Trophoblast cell (in vitro differentiated cells and primary cell): ENCODE measurements around the gene C2orf69.

ENCODE experiments used
- DNase-seq, 2 donors: peaks; one replicate each; pipeline ENCODE4 v3.0.0-alpha.2; 2016
- H2AFZ ChIP-seq: 2 replicates; pipeline ENCODE4 v1.6.1; 2013; ENCODE audit warnings: low read length, moderate library complexity, mild to moderate bottlenecking; ENCODE audit not compliant: insufficient read depth, poor library complexity
- H2AK5ac ChIP-seq: 2 replicates; pipeline ENCODE4 v1.6.1; 2013; ENCODE audit warnings: mild to moderate bottlenecking, low read length
- H2BK120ac ChIP-seq: 2 replicates; pipeline ENCODE4 v1.6.1; 2013; ENCODE audit warnings: low read length, mild to moderate bottlenecking, moderate library complexity; ENCODE audit not compliant: insufficient read depth, poor library complexity
- H2BK12ac ChIP-seq: 2 replicates; pipeline ENCODE4 v1.6.1; 2013; ENCODE audit warnings: mild to moderate bottlenecking, low read length, moderate library complexity
- H2BK5ac ChIP-seq: 2 replicates; pipeline ENCODE4 v1.6.1; 2013; ENCODE audit warnings: low read length, low read depth, moderate library complexity, mild to moderate bottlenecking; ENCODE audit not compliant: poor library complexity
- H3K14ac ChIP-seq: 2 replicates; pipeline ENCODE4 v1.6.1; 2013; ENCODE audit warnings: mild to moderate bottlenecking, low read length
- H3K18ac ChIP-seq: 2 replicates; pipeline ENCODE4 v1.6.1; 2013; ENCODE audit warnings: mild to moderate bottlenecking, low read length
- H3K23ac ChIP-seq: 2 replicates; pipeline ENCODE4 v1.6.1; 2013; ENCODE audit warnings: low read length
- H3K27ac ChIP-seq: 2 replicates; pipeline ENCODE4 v1.5.1; 2013; ENCODE audit warnings: low read depth, mild to moderate bottlenecking, inconsistent platforms, low read length, moderate library complexity
- H3K27me3 ChIP-seq: 2 replicates; pipeline ENCODE4 v1.6.1; 2013; ENCODE audit warnings: inconsistent platforms, mild to moderate bottlenecking, low read length, moderate library complexity; ENCODE audit not compliant: insufficient read depth
- H3K36me3 ChIP-seq, 2 experiments: 1 replicate in 1 of 2; 2 replicates in 1 of 2; pipeline ENCODE4 v1.6.1; 2013; ENCODE audit warnings: low read length in 2 of 2, mild to moderate bottlenecking in 2 of 2, moderate library complexity in 1 of 2; ENCODE audit not compliant: insufficient read depth in 2 of 2, control insufficient read depth in 1 of 2
- H3K4ac ChIP-seq: 2 replicates; pipeline ENCODE4 v1.6.1; 2013; ENCODE audit warnings: low read depth, mild to moderate bottlenecking, low read length, moderate library complexity
- H3K4me1 ChIP-seq, 2 experiments: 1 replicate in 1 of 2; 2 replicates in 1 of 2; pipeline ENCODE4 v1.6.1; 2013; ENCODE audit warnings: low read length in 2 of 2, mild to moderate bottlenecking in 2 of 2, moderate library complexity in 1 of 2; ENCODE audit not compliant: insufficient read depth in 2 of 2, control insufficient read depth in 1 of 2
- H3K4me2 ChIP-seq: 2 replicates; pipeline ENCODE4 v1.6.1; 2013; ENCODE audit warnings: inconsistent platforms, mild to moderate bottlenecking, low read length, moderate library complexity
- H3K4me3 ChIP-seq: 2 replicates; pipeline ENCODE4 v1.5.1; 2013; ENCODE audit warnings: mild to moderate bottlenecking, low read depth, low read length, inconsistent platforms
- H3K79me1 ChIP-seq: one replicate; pipeline ENCODE4 v1.6.1; 2013; ENCODE audit warnings: low read length
- H3K79me2 ChIP-seq: 2 replicates; pipeline ENCODE4 v1.6.1; 2013; ENCODE audit warnings: low read length, mild to moderate bottlenecking; ENCODE audit not compliant: control insufficient read depth, insufficient read depth, poor library complexity
- H3K9ac ChIP-seq: 2 replicates; pipeline ENCODE4 v1.6.1; 2013; ENCODE audit warnings: mild to moderate bottlenecking, low read length
- H3K9me3 ChIP-seq: 2 replicates; pipeline ENCODE4 v1.6.1; 2013; ENCODE audit warnings: low read depth, mild to moderate bottlenecking, control low read depth, inconsistent platforms, low read length; ENCODE audit not compliant: insufficient read depth
- H4K12ac ChIP-seq: 2 replicates; pipeline ENCODE4 v1.6.1; 2013; ENCODE audit warnings: low read depth, mild to moderate bottlenecking, low read length, moderate library complexity
- H4K8ac ChIP-seq: 2 replicates; pipeline ENCODE4 v1.6.1; 2013; ENCODE audit warnings: low read depth, mild to moderate bottlenecking, low read length, moderate library complexity
- H4K91ac ChIP-seq: one replicate; pipeline ENCODE4 v1.6.1; 2013; ENCODE audit warnings: low read depth, mild to moderate bottlenecking, low read length, moderate library complexity
- WGBS: extraction: QIAGEN DNeasy Blood & Tissue Kit; methylation state at CpG from one replicate; pipeline ENCODE4 v1.1.7; 2013; ENCODE audit warnings: missing lambda C conversion rate; ENCODE audit not compliant: insufficient read length, insufficient coverage; ENCODE audit errors: extremely low coverage; 5-methylcytosine and 5-hydroxymethylcytosine counted together

The C2orf69 gene

DNA sequence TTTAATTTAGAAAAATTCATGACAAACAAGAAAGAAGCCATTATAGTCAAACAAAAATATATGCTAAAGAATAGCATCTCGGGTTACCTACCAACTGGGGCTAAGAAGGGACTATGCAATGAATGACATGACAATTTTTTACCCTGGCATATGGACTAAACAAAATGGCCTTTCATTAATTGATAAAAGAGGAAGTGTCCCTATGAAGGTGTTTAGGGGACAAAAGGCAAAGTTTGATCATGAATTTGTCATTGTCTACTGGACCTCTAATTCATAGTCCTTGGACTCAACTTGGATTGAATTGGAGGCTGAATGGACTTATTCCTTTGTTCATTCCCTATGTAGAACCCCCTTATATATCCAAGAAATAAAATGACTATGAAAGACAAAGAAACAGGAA lies 57.0 kb downstream of the C2orf69 start:
- Histone ChIP-seq H2BK5ac (no peak overlapping the region), H4K12ac (no peak overlapping the region), H3K79me1 (no peaks in the 10 kb centered on the region), H3K36me3 (peaks cover 7 to 11% of the 10 kb centered on the region in 2 experiments), H3K79me2 (no peaks in the 10 kb centered on the region), H3K4me3 (no peak overlapping the region), H2BK12ac (no peak overlapping the region), H3K14ac (no peak overlapping the region), H3K4ac (no peak overlapping the region), H3K27ac (no peak overlapping the region), H4K91ac (no peak overlapping the region), H2AFZ (no peak overlapping the region), H3K23ac (no peak overlapping the region), H3K4me2 (no peak overlapping the region), H3K27me3 (no peaks in the 10 kb centered on the region), H2AK5ac (no peak overlapping the region), H2BK120ac (no peak overlapping the region), H3K18ac (no peak overlapping the region), H3K4me1 (no peaks in the 10 kb centered on the region), H3K9me3 (no peaks in the 10 kb centered on the region), H3K9ac (no peak overlapping the region), H4K8ac (no peak overlapping the region)
- no peak for DNase-seq
- WGBS: no CpG with 5 or more reads among the region's 1 CpG

DNA sequence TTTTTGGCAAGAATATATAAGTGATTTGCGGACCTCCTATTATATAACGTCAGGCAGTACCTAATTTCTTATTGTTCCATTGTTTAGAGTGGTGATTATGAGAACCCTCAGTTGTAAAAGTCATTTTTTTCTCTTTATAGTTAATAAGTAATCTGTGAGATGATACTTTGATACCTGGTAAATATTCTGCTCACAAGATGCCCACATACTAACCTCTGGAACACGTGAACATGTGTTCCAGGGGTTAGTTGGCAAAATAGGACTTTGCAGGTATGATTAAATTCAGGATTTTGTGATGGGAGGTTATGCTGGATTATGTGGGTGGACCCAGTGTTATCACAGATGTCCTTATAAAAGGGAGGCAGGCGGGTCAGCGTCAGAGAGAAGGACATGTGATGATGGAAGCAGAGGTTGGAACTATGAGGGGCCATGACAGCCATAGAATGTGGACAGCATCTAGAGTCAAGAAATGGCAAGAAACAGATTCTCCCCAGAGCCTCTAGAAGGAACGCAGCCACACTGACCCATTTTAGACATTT lies 61.1 kb downstream of the C2orf69 start:
- no peaks in the 10 kb centered on the region for H3K4me1 ChIP-seq
- no peak overlapping the region for H3K9ac ChIP-seq
- no peaks in the 10 kb centered on the region for H3K79me1 ChIP-seq
- no peak overlapping the region for H3K27ac ChIP-seq
- no peak overlapping the region for H3K4ac ChIP-seq
- no peak overlapping the region for H2BK5ac ChIP-seq
- H3K27me3 ChIP-seq: no peaks in the 10 kb centered on the region
- H3K4me3 ChIP-seq: no peak overlapping the region
- H3K23ac ChIP-seq: no peak overlapping the region
- no peak overlapping the region for H3K18ac ChIP-seq
- no peak overlapping the region for H4K12ac ChIP-seq
- no peak overlapping the region for H2BK120ac ChIP-seq
- DNase-seq: no peak
- H3K36me3 ChIP-seq: peaks cover 2% of the 10 kb centered on the region in 2 experiments
- no peaks in the 10 kb centered on the region for H3K79me2 ChIP-seq
- no peak overlapping the region for H4K91ac ChIP-seq
- H3K4me2 ChIP-seq: no peak overlapping the region
- no peak overlapping the region for H3K14ac ChIP-seq
- H2AFZ ChIP-seq: no peak overlapping the region
- no CpG with 5 or more reads among the region's 6 CpGs for WGBS
- H3K9me3 ChIP-seq: no peaks in the 10 kb centered on the region
- no peak overlapping the region for H2AK5ac ChIP-seq
- H4K8ac ChIP-seq: no peak overlapping the region
- H2BK12ac ChIP-seq: no peak overlapping the region

DNA sequence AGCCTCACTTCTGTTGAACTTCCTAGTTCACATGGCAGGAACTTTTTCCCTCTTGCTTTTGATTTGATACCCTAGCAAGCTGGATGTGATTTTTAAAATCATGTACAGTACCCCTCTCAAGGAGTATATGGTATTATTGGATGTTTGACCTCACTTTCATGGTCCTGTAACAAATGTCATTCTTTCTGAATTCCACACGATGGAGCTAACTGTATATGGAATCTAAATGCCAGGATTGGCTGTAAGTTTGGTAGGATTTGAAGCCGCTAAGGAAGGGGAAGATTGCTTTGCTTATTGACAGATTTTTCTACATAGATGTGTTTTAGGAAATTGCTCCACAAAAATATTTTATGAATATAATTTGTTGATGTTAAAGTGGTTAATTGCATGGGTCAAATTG lies 62.6 kb downstream of the C2orf69 start:
- H3K36me3 ChIP-seq: peaks cover 2% of the 10 kb centered on the region in 2 experiments
- no peak overlapping the region for H3K27ac ChIP-seq
- no peak overlapping the region for H2BK5ac ChIP-seq
- no peak overlapping the region for H2AFZ ChIP-seq
- no peak overlapping the region for H3K4me2 ChIP-seq
- no peaks in the 10 kb centered on the region for H3K4me1 ChIP-seq
- H4K12ac ChIP-seq: no peak overlapping the region
- H3K23ac ChIP-seq: no peak overlapping the region
- no peak overlapping the region for H4K91ac ChIP-seq
- no peaks in the 10 kb centered on the region for H3K79me1 ChIP-seq
- no peak overlapping the region for H3K4ac ChIP-seq
- H3K27me3 ChIP-seq: no peaks in the 10 kb centered on the region
- H3K18ac ChIP-seq: no peak overlapping the region
- no peaks in the 10 kb centered on the region for H3K9me3 ChIP-seq
- no peak overlapping the region for H4K8ac ChIP-seq
- H3K14ac ChIP-seq: no peak overlapping the region
- no peak overlapping the region for H2BK12ac ChIP-seq
- no peaks in the 10 kb centered on the region for H3K79me2 ChIP-seq
- DNase-seq: peak in 1 of 2 donors; percentile 65
- H2BK120ac ChIP-seq: no peak overlapping the region
- no CpG with 5 or more reads among the region's 2 CpGs for WGBS
- H2AK5ac ChIP-seq: no peak overlapping the region
- H3K9ac ChIP-seq: no peak overlapping the region
- no peak overlapping the region for H3K4me3 ChIP-seq

DNA sequence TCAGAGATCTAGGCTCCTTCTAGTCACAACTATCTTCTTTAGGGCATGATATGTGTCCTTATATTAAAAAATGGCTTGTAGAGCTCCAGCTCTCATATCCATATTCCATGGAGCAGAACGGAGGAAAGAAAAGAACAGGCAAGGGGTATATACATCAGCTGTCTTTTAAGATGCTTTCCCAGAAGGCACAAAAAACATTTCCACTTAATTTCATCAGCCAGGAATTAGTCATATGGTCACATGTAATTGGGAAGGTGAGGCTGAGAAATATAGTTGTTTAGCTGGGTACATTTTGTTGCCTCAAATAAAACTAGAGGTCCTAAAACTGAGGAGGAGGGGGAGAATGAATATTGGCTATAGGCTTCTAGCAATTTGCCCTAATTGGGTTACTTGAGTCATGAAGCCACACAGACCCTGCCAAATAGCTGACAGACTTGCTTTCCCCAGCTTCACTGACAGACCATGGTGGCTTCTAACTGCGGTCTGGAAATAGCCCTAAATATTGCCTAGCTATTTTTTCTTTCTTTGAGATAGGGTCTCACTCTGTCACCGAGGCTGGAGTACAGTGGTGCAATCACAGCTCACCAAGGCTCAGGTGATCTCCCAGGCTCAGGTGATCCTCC lies 64.3 kb downstream of the C2orf69 start:
- no CpG with 5 or more reads among the region's 3 CpGs for WGBS
- no peaks in the 10 kb centered on the region for H3K9me3 ChIP-seq
- H3K14ac ChIP-seq: no peak overlapping the region
- no peak overlapping the region for H2AFZ ChIP-seq
- no peak overlapping the region for H3K9ac ChIP-seq
- H3K4me3 ChIP-seq: no peak overlapping the region
- no peak overlapping the region for H2BK5ac ChIP-seq
- no peaks in the 10 kb centered on the region for H3K79me1 ChIP-seq
- no peak overlapping the region for H3K23ac ChIP-seq
- no peak overlapping the region for H4K12ac ChIP-seq
- H2AK5ac ChIP-seq: no peak overlapping the region
- no peaks in the 10 kb centered on the region for H3K79me2 ChIP-seq
- no peak overlapping the region for H4K91ac ChIP-seq
- no peak overlapping the region for H3K4me2 ChIP-seq
- H3K27me3 ChIP-seq: no peaks in the 10 kb centered on the region
- no peak overlapping the region for H3K27ac ChIP-seq
- no peak overlapping the region for H4K8ac ChIP-seq
- no peak overlapping the region for H2BK120ac ChIP-seq
- H2BK12ac ChIP-seq: no peak overlapping the region
- no peak overlapping the region for H3K4ac ChIP-seq
- H3K4me1 ChIP-seq: no peaks in the 10 kb centered on the region
- no peaks in the 10 kb centered on the region for H3K36me3 ChIP-seq
- H3K18ac ChIP-seq: no peak overlapping the region
- DNase-seq: no peak
